Measurements from ENCODE around the gene TMEM132C.

The TMEM132C gene

GRCh38 chr12:128399253-128399652 is 132.3 kb downstream of the TMEM132C start:
- H3K9me3 ChIP-seq (ENCODE audit: control insufficient read depth, insufficient read depth, low read length) = no peaks in the 10 kb centered on the region
- H3K4me1 ChIP-seq (ENCODE audit: control insufficient read depth, low read length) = no peaks in the 10 kb centered on the region
- no peaks in the 10 kb centered on the region for H3F3A ChIP-seq (ENCODE audit: control insufficient read depth, insufficient read depth)
- H4K20me1 ChIP-seq (ENCODE audit: control insufficient read depth, insufficient read depth, low read depth, low read length) = no peaks in the 10 kb centered on the region
- H3K36me3 ChIP-seq (ENCODE audit: control insufficient read depth, low read length) = no peaks in the 10 kb centered on the region
- no peaks in the 10 kb centered on the region for H3K27me3 ChIP-seq (ENCODE audit: control insufficient read depth, low read length)
- no peaks in the 10 kb centered on the region for H3K79me2 ChIP-seq (ENCODE audit: control insufficient read depth, low read length)
- H3K4me3 ChIP-seq (ENCODE audit: low read length) = no peak overlapping the region
- H3K4me2 ChIP-seq (ENCODE audit: low read length) = no peak overlapping the region
- no peaks in the 10 kb centered on the region for H3K9me2 ChIP-seq (replicated peaks; ENCODE audit: control insufficient read depth, low read length)
- TF ChIP-seq, protein P1, sequence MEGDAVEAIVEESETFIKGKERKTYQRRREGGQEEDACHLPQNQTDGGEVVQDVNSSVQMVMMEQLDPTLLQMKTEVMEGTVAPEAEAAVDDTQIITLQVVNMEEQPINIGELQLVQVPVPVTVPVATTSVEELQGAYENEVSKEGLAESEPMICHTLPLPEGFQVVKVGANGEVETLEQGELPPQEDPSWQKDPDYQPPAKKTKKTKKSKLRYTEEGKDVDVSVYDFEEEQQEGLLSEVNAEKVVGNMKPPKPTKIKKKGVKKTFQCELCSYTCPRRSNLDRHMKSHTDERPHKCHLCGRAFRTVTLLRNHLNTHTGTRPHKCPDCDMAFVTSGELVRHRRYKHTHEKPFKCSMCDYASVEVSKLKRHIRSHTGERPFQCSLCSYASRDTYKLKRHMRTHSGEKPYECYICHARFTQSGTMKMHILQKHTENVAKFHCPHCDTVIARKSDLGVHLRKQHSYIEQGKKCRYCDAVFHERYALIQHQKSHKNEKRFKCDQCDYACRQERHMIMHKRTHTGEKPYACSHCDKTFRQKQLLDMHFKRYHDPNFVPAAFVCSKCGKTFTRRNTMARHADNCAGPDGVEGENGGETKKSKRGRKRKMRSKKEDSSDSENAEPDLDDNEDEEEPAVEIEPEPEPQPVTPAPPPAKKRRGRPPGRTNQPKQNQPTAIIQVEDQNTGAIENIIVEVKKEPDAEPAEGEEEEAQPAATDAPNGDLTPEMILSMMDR (IDR thresholded peaks at IDR 0.05; ENCODE audit: low read depth, low read length, poor library complexity, severe bottlenecking) = no peak
- TF ChIP-seq EZH2phosphoT487 (IDR thresholded peaks at IDR 0.05; ENCODE audit: borderline replicate concordance, low read length) = no peak
- no peak overlapping the region for H3K27ac ChIP-seq (ENCODE audit: low read depth, low read length)

DNA sequence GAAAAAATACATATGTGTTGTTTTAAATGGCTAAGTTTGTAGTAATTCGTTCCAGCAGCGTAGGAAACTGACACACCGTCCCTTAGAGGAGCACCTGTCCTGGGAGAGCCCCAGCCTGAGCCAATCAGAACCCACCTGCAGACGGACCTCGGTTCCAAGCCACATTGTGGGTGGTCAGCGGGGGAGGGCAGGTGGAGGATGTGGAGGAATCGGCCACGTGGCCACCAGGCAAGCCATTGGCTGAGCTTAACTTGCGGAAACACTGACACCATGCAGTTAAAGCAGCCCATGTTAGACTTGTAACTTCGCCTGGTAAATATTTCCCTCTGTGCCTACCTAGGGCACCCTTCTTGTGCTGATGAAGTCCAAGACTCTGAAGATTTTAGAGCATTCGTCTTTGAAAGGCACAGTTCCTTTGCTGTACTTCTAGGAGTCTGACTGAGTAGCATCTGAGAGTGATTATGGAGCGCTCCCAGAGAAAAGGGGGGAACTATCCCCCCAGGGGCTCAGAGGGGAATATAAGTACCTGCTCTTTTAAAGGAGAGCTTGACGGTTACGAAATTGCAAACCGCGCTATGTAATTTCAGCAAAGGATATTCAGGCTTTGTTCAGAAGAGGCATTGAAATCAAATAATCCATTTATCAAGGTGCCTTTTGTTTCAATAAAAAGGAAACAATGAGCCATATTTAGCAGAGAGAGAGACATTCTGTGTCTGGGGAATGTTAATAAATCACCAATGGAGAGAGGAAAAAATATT is 135.7 kb downstream of the TMEM132C start:
- no peaks in the 10 kb centered on the region for H4K20me1 ChIP-seq (ENCODE audit: control insufficient read depth, insufficient read depth, low read depth, low read length)
- no peak overlapping the region for H3K4me3 ChIP-seq (ENCODE audit: low read length)
- no peaks in the 10 kb centered on the region for H3K4me1 ChIP-seq (ENCODE audit: control insufficient read depth, low read length)
- no peaks in the 10 kb centered on the region for H3K9me3 ChIP-seq (ENCODE audit: control insufficient read depth, insufficient read depth, low read length)
- TF ChIP-seq, protein P1 (IDR thresholded peaks at IDR 0.05; ENCODE audit: low read depth, low read length, poor library complexity, severe bottlenecking) = no peak
- no peak for TF ChIP-seq EZH2phosphoT487 (IDR thresholded peaks at IDR 0.05; ENCODE audit: borderline replicate concordance, low read length)
- H3K36me3 ChIP-seq (ENCODE audit: control insufficient read depth, low read length) = no peaks in the 10 kb centered on the region
- H3K27me3 ChIP-seq (ENCODE audit: control insufficient read depth, low read length) = no peaks in the 10 kb centered on the region
- no peaks in the 10 kb centered on the region for H3K79me2 ChIP-seq (ENCODE audit: control insufficient read depth, low read length)
- no peaks in the 10 kb centered on the region for H3F3A ChIP-seq (ENCODE audit: control insufficient read depth, insufficient read depth)
- no peak overlapping the region for H3K27ac ChIP-seq (ENCODE audit: low read depth, low read length)
- no peaks in the 10 kb centered on the region for H3K9me2 ChIP-seq (replicated peaks; ENCODE audit: control insufficient read depth, low read length)
- no peak overlapping the region for H3K4me2 ChIP-seq (ENCODE audit: low read length)

- no peaks in the 10 kb centered on the region for H3F3A ChIP-seq (ENCODE audit: control insufficient read depth, insufficient read depth)
- no peaks in the 10 kb centered on the region for H3K79me2 ChIP-seq (ENCODE audit: control insufficient read depth, low read length)
- no peak for TF ChIP-seq EZH2phosphoT487 (IDR thresholded peaks at IDR 0.05; ENCODE audit: borderline replicate concordance, low read length)
- TF ChIP-seq, protein P1 (IDR thresholded peaks at IDR 0.05; ENCODE audit: low read depth, low read length, poor library complexity, severe bottlenecking) = no peak
- no peaks in the 10 kb centered on the region for H3K36me3 ChIP-seq (ENCODE audit: control insufficient read depth, low read length)
- no peaks in the 10 kb centered on the region for H4K20me1 ChIP-seq (ENCODE audit: control insufficient read depth, insufficient read depth, low read depth, low read length)
- no peaks in the 10 kb centered on the region for H3K9me2 ChIP-seq (replicated peaks; ENCODE audit: control insufficient read depth, low read length)
- H3K9me3 ChIP-seq (ENCODE audit: control insufficient read depth, insufficient read depth, low read length) = no peaks in the 10 kb centered on the region
- no peak overlapping the region for H3K4me3 ChIP-seq (ENCODE audit: low read length)
- H3K27me3 ChIP-seq (ENCODE audit: control insufficient read depth, low read length) = no peaks in the 10 kb centered on the region
- H3K27ac ChIP-seq (ENCODE audit: low read depth, low read length) = no peak overlapping the region
- no peak overlapping the region for H3K4me2 ChIP-seq (ENCODE audit: low read length)
- H3K4me1 ChIP-seq (ENCODE audit: control insufficient read depth, low read length) = no peaks in the 10 kb centered on the region
Observed at GRCh38 chr12:128408669-128409068, 141.7 kb downstream of the TMEM132C start.

Measured in DOHH2 (cell line).